A549 treated with CpdA at 1 μM for 4 hours (cell line): ENCODE data around the gene SLMAP. TPM values are rescaled to one million over a fixed set of nuclear protein-coding genes. Genes with fewer than 3 reads are reported as not detected.

Source experiments
- total RNA-seq: library from RNA; stranded (reverse); fragments of 200-300 nt; extraction: Qiagen RNA extraction; gene quantifications from 5 replicates; pipeline ENCODE4 v1.2.3, GENCODE V29; 2022; ENCODE audit warnings: low read depth

Gene SLMAP, protein sequence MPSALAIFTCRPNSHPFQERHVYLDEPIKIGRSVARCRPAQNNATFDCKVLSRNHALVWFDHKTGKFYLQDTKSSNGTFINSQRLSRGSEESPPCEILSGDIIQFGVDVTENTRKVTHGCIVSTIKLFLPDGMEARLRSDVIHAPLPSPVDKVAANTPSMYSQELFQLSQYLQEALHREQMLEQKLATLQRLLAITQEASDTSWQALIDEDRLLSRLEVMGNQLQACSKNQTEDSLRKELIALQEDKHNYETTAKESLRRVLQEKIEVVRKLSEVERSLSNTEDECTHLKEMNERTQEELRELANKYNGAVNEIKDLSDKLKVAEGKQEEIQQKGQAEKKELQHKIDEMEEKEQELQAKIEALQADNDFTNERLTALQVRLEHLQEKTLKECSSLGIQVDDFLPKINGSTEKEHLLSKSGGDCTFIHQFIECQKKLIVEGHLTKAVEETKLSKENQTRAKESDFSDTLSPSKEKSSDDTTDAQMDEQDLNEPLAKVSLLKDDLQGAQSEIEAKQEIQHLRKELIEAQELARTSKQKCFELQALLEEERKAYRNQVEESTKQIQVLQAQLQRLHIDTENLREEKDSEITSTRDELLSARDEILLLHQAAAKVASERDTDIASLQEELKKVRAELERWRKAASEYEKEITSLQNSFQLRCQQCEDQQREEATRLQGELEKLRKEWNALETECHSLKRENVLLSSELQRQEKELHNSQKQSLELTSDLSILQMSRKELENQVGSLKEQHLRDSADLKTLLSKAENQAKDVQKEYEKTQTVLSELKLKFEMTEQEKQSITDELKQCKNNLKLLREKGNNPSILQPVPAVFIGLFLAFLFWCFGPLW
- total RNA-seq: 20.3 to 26.5 TPM (median 25.2 TPM) in 5 replicates

DNA sequence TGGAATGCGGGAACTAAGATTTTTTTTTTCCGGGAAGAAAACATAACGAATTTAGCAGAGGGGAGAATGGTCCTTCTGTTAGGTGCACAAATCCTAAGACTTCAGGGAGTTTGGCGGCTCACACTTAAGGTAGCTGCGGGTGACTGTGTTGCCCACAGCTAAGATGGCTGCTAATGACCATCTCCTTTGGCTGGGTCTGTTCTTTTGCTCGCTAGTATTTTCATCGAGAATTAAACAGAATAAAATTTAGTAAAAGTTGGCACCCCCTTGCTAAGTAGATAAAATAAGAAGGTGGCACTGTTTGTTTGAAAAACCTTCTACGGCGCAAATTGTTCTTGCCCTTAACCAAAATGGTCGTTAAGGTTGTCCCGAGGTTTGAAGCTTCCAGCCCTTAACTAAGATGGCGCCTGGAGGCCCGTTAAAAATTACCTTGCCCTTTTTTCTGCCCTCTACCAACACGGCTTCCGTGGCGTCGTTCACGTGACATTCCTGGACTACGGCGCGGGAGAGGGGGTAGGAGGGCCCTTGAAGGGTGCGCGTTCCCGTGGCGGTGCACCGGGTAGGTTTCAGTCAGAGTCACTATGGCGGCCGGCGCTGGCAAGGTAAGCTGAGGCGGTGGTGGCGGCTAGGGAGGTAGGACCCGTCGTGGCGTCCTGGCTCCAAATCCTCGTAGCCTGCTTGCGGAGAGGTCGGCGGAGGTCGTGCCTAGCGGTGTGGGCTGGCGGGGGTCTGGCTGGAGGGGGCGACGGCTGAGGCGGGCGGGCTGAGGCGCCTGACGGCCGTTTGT is at the start of gene SLMAP:
TSS of gene SLMAP (plus strand) at position 569 of the 787 bp plus-strand sequence. CDS start 1,343 bp downstream, outside the sequence.

Other genes starting within 250 kb of the SLMAP start
- gene DNAH12, start 212.0 kb upstream of the SLMAP start, total RNA-seq: 0.05 to 0.19 TPM (median 0.11 TPM) in 4 of 5 replicates, not detected in the other
- gene PDE12, start 200.0 kb upstream of the SLMAP start, total RNA-seq: 13.3 to 14.9 TPM (median 14.6 TPM) in 5 replicates
- gene ARF4, start 159.0 kb upstream of the SLMAP start, total RNA-seq: 157 to 182 TPM (median 165 TPM) in 5 replicates
- 6.0 to 8.2 TPM (median 6.6 TPM) in 5 replicates for gene DENND6A, start 63.2 kb upstream of the SLMAP start, total RNA-seq